PC-3 (cell line): Measurements from ENCODE around the gene PPT2.

ENCODE experiments used
- EZH2 ChIP-seq: fragments of 300-600 bp; sonication (generic); IDR thresholded peaks from one replicate; pipeline ENCODE4 v1.6.1; 2017; ENCODE audit warnings: antibody characterized with exemption, mild to moderate bottlenecking, low read length; ENCODE audit not compliant: unreplicated experiment
- TF ChIP-seq, protein P1 (sequence below): fragments of 300-600 bp; sonication (generic); conservative IDR thresholded peaks from 2 replicates; pipeline ENCODE4 v1.5.1; 2017; ENCODE audit warnings: antibody characterized with exemption, low read depth, mild to moderate bottlenecking, low read length

DNA sequence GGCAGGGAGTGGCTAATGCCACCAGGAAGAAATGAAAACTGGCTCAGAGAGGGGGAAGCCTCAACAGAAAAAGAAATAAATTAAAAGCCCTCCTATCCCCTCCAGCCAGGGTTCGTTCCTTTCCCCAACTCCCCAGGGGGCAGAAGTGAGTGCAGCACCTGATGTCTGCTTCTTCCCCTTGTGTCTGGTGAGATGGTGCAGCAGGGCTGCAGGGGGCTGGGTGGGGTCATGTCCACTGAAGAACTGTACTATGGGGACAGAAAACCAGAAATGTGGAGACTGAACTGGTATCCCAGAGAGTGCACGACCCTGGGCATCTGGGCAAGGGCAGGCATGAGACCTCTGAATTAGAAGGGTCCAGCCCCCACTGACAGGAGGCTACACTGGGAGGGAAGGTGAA is 14.4 kb downstream of the PPT2 start:
- TF ChIP-seq, protein P1, sequence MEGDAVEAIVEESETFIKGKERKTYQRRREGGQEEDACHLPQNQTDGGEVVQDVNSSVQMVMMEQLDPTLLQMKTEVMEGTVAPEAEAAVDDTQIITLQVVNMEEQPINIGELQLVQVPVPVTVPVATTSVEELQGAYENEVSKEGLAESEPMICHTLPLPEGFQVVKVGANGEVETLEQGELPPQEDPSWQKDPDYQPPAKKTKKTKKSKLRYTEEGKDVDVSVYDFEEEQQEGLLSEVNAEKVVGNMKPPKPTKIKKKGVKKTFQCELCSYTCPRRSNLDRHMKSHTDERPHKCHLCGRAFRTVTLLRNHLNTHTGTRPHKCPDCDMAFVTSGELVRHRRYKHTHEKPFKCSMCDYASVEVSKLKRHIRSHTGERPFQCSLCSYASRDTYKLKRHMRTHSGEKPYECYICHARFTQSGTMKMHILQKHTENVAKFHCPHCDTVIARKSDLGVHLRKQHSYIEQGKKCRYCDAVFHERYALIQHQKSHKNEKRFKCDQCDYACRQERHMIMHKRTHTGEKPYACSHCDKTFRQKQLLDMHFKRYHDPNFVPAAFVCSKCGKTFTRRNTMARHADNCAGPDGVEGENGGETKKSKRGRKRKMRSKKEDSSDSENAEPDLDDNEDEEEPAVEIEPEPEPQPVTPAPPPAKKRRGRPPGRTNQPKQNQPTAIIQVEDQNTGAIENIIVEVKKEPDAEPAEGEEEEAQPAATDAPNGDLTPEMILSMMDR = no peak
- TF ChIP-seq EZH2 = no peak
